A673 (cell line): ENCODE results near the gene KRTAP4-7. TPM values are rescaled to one million over a fixed set of nuclear protein-coding genes. Genes with fewer than 3 reads are reported as not detected.
"Not testable (repeated sequence)": the region's sequence is repeated elsewhere in the genome, so short reads cannot be mapped to it uniquely, and the experiment has no call there.

Experiments
- BruUV-seq: library from RNA; stranded (reverse); fragments of 400-500 nt; replicated peaks from 2 replicates; lab custom pipeline; 2021; lab: Mats Ljungman, UMichigan
- CTCF ChIA-PET: fragments of 300-600 bp; sonication (Branson Sonifier 250); formaldehyde crosslinking; loops from one replicate; lab custom pipeline; 2022; ENCODE audit warnings: antibody characterized with exemption; lab: Charles Lee
- POLR2A ChIA-PET: fragments of 300-600 bp; sonication (Branson Sonifier 250); formaldehyde crosslinking; loops from one replicate; lab custom pipeline; 2022; ENCODE audit warnings: antibody characterized with exemption; ENCODE audit not compliant: low non-redundant PET; lab: Charles Lee
- DNase-seq: peaks from one replicate; pipeline ENCODE4 v3.0.0-alpha.2; 2015; ENCODE audit warnings: low spot score
- H3K27ac ChIP-seq: fragments of 200-600 bp; sonication (generic); 2 replicates; pipeline ENCODE4 v1.5.1; 2016; ENCODE audit warnings: mixed run types, low read depth, mild to moderate bottlenecking, mixed read lengths, antibody characterized with exemption, low read length; ENCODE audit not compliant: poor library complexity, severe bottlenecking
- H3K27me3 ChIP-seq: fragments of 200-600 bp; sonication (generic); replicated peaks from 2 replicates; pipeline ENCODE4 v1.6.1; 2017; ENCODE audit warnings: mixed run types, low read depth, mild to moderate bottlenecking, mixed read lengths, antibody characterized with exemption, low read length; ENCODE audit not compliant: insufficient read depth, poor library complexity
- H3K36me3 ChIP-seq: fragments of 200-600 bp; sonication (generic); 2 replicates; pipeline ENCODE4 v1.6.1; 2016; ENCODE audit warnings: mixed run types, mild to moderate bottlenecking, mixed read lengths, antibody characterized with exemption, low read length; ENCODE audit not compliant: insufficient read depth, poor library complexity, severe bottlenecking
- H3K4me1 ChIP-seq: fragments of 200-600 bp; sonication (generic); 2 replicates; pipeline ENCODE4 v1.6.1; 2017; ENCODE audit warnings: mixed run types, mild to moderate bottlenecking, mixed read lengths, antibody characterized with exemption, low read length; ENCODE audit not compliant: insufficient read depth, poor library complexity, severe bottlenecking
- H3K4me3 ChIP-seq: fragments of 200-600 bp; sonication (generic); 2 replicates; pipeline ENCODE4 v1.5.1; 2016; ENCODE audit warnings: low read depth, mixed run types, mild to moderate bottlenecking, mixed read lengths, low read length; ENCODE audit not compliant: poor library complexity, severe bottlenecking
- H3K9me3 ChIP-seq: fragments of 200-600 bp; sonication (generic); 2 replicates; pipeline ENCODE4 v1.6.1; 2016; ENCODE audit warnings: mixed run types, low read depth, mild to moderate bottlenecking, mixed read lengths, antibody characterized with exemption, low read length; ENCODE audit not compliant: poor library complexity, severe bottlenecking
- CTCF ChIP-seq: fragments of 300-800, 200-600 bp; sonication (generic); conservative IDR thresholded peaks from 2 replicates; pipeline ENCODE4 v1.5.1; 2017; ENCODE audit warnings: low read depth, mild to moderate bottlenecking, antibody characterized with exemption, low read length, moderate library complexity, mixed read lengths
- EZH2 ChIP-seq: fragments of 200-600 bp; sonication (generic); IDR thresholded peaks from 2 replicates; pipeline ENCODE4 v1.6.1; 2017; ENCODE audit warnings: borderline replicate concordance, low read depth, mild to moderate bottlenecking, mixed read lengths, antibody characterized with exemption, low read length; ENCODE audit not compliant: poor library complexity, severe bottlenecking
- intact Hi-C: fragments of 100-400 bp; cut with micrococcal nuclease; formaldehyde crosslinking; loops from one replicate; pipeline ENCODE4 v1.10.0; 2022; ENCODE audit not compliant: unreplicated experiment
- total RNA-seq: library from RNA; stranded (reverse); gene quantifications from 2 replicates; pipeline ENCODE4 v1.2.3, GENCODE V29; 2021

KRTAP4-7 gene
- total RNA-seq, 1 experiment from 2014 or later, result not detected

- H3K9me3 ChIP-seq, result no peaks in the 10 kb centered on the region
These were observed 26.4 kb upstream of the KRTAP4-7 start for GRCh38 chr17:41057547-41057946.

GRCh38 chr17:41058741-41059140 is 25.2 kb upstream of the KRTAP4-7 start:
- no TSS peak for BruUV-seq
- DNase-seq, result no peak
- Histone ChIP-seq H3K9me3 (no peaks in the 10 kb centered on the region), H3K4me1 (no peaks in the 10 kb centered on the region), H3K27ac (no peak overlapping the region), H3K36me3 (no peaks in the 10 kb centered on the region), H3K4me3 (no peak overlapping the region), H3K27me3 (no peaks in the 10 kb centered on the region)
- CTCF ChIA-PET, result no interaction called here
- no peak for TF ChIP-seq EZH2
- no peak for TF ChIP-seq CTCF
- intact Hi-C loops, result no loop called here
- POLR2A ChIA-PET, result no interaction called here

More at GRCh38 chr17:41057547-41057946, 26.4 kb upstream of the KRTAP4-7 start:
- no TSS peak for BruUV-seq
- intact Hi-C loops, result no loop called here
- no peaks in the 10 kb centered on the region for H3K36me3 ChIP-seq
- ChIA-PET POLR2A (no interaction called here), CTCF (no interaction called here)
- no peaks in the 10 kb centered on the region for H3K4me1 ChIP-seq
- no peak for DNase-seq
- no peak overlapping the region for H3K4me3 ChIP-seq
- H3K27me3 ChIP-seq, result no peaks in the 10 kb centered on the region
- no peak for TF ChIP-seq CTCF
- no peak for TF ChIP-seq EZH2
- H3K27ac ChIP-seq, result no peak overlapping the region

- BruUV-seq, H3K27me3 ChIP-seq, CTCF ChIA-PET, H3K9me3 ChIP-seq, H3K27ac ChIP-seq, H3K4me3 ChIP-seq, DNase-seq, H3K36me3 ChIP-seq, intact Hi-C loops, POLR2A ChIA-PET, H3K4me1 ChIP-seq: not testable (repeated sequence)
These were observed 24.5 kb upstream of the KRTAP4-7 start for GRCh38 chr17:41059276-41060051.
